ENCODE data around the gene CCNL2. TPM values are rescaled to one million over a fixed set of nuclear protein-coding genes. Genes with fewer than 3 reads are reported as not detected.
"Not testable (repeated sequence)": the region's sequence is repeated elsewhere in the genome, so short reads cannot be mapped to it uniquely, and the experiment has no call there.

CCNL2 gene
- total RNA-seq, 1 donor, result 130 TPM

- no peak for DNase-seq (ENCODE audit: low read depth)
- TF ChIP-seq CTCF (IDR thresholded peaks at IDR 0.05; ENCODE audit: insufficient read depth, low read depth, low read length), result no peak
- H3K4me3 ChIP-seq (ENCODE audit: low read depth, low read length), result peak overlapping the region; percentile 80
Measured at GRCh38 chr1:1374589-1374928, 24.6 kb downstream of the CCNL2 start.

- H3K4me3 ChIP-seq (ENCODE audit: low read depth, low read length), result peak overlapping the region; percentile 80
- TF ChIP-seq CTCF (IDR thresholded peaks at IDR 0.05; ENCODE audit: insufficient read depth, low read depth, low read length), result no peak
- no peak for DNase-seq (ENCODE audit: low read depth)
Measured at GRCh38 chr1:1373815-1374588, 25.1 kb downstream of the CCNL2 start.

- peak overlapping the region; percentile 80 for H3K4me3 ChIP-seq (ENCODE audit: low read depth, low read length)
- DNase-seq (ENCODE audit: low read depth), result no peak
- TF ChIP-seq CTCF (IDR thresholded peaks at IDR 0.05; ENCODE audit: insufficient read depth, low read depth, low read length), result no peak
Measured at GRCh38 chr1:1373051-1373814, 25.9 kb downstream of the CCNL2 start.

GRCh38 chr1:1371746-1372711, 27.1 kb downstream of the CCNL2 start:
- DNase-seq (ENCODE audit: low read depth), result peak; percentile 61
- no peak overlapping the region for H3K4me3 ChIP-seq (ENCODE audit: low read depth, low read length)
- peak; percentile 93 for TF ChIP-seq CTCF (IDR thresholded peaks at IDR 0.05; ENCODE audit: insufficient read depth, low read depth, low read length)

- no peak for TF ChIP-seq CTCF (IDR thresholded peaks at IDR 0.05; ENCODE audit: insufficient read depth, low read depth, low read length)
- H3K4me3 ChIP-seq (ENCODE audit: low read depth, low read length), result no peak overlapping the region
- DNase-seq (ENCODE audit: low read depth), result peak; percentile 48
Measured at GRCh38 chr1:1371364-1371745, 27.8 kb downstream of the CCNL2 start.

- DNase-seq (ENCODE audit: low read depth), result no peak
- no peak for TF ChIP-seq CTCF (IDR thresholded peaks at IDR 0.05; ENCODE audit: insufficient read depth, low read depth, low read length)
- no peak overlapping the region for H3K4me3 ChIP-seq (ENCODE audit: low read depth, low read length)
Measured at GRCh38 chr1:1370771-1371300, 28.3 kb downstream of the CCNL2 start.

- DNase-seq (ENCODE audit: low read depth); H3K4me3 ChIP-seq (ENCODE audit: low read depth, low read length): not testable (repeated sequence)
Measured at GRCh38 chr1:1370094-1370493, 29.0 kb downstream of the CCNL2 start.

Measured in fibroblast of villous mesenchyme (primary cell).